AG04450 (cell line): ENCODE measurements around the gene C6orf62. TPM values are rescaled to one million over a fixed set of nuclear protein-coding genes. Genes with fewer than 3 reads are reported as not detected.
"Not testable (repeated sequence)": the region's sequence is repeated elsewhere in the genome, so short reads cannot be mapped to it uniquely, and the experiment has no call there.

ENCODE experiments used
- CTCF ChIA-PET: fragments of 300-600, 350-600 bp; formaldehyde crosslinking; extraction: SDS; loops from one replicate; lab custom pipeline; 2022; ENCODE audit warnings: antibody characterized with exemption, inconsistent platforms; lab: Charles Lee
- POLR2A ChIA-PET: fragments of 350-600 bp; formaldehyde crosslinking; extraction: SDS; loops from one replicate; lab custom pipeline; 2021; ENCODE audit warnings: antibody characterized with exemption, inconsistent platforms; lab: Yijun Ruan, JAX
- DNase-seq: peaks from one replicate; pipeline ENCODE4 v3.0.0-alpha.2; 2011; ENCODE audit warnings: low read depth, low spot score
- H3K27ac ChIP-seq: one replicate; pipeline ENCODE4 v1.5.1; 2012; ENCODE audit warnings: low read depth, low read length, control low read depth
- H3K27me3 ChIP-seq: one replicate; pipeline ENCODE4 v1.6.0; 2012; ENCODE audit warnings: low read length; ENCODE audit not compliant: control insufficient read depth, insufficient read depth
- H3K4me3 ChIP-seq: 2 replicates; pipeline ENCODE4 v1.5.1; 2011; ENCODE audit warnings: mild to moderate bottlenecking, low read depth, low read length, control low read depth
- H3K9me3 ChIP-seq: 2 replicates; pipeline ENCODE4 v1.5.1; 2012; ENCODE audit warnings: low read length; ENCODE audit not compliant: control insufficient read depth, insufficient read depth
- CTCF ChIP-seq: IDR thresholded peaks from 2 replicates; pipeline ENCODE4 v1.5.1; 2011; ENCODE audit warnings: low read depth, low read length, control low read depth, inconsistent platforms
- polyA plus RNA-seq: library from polyadenylated mRNA; depleted of rRNA; stranded (reverse); fragments of >200 nt; gene quantifications from 2 replicates; pipeline ENCODE4 v1.2.3, GENCODE V29; 2011

The C6orf62 gene
- polyA plus RNA-seq, 1 experiment = 111 TPM

GRCh38 chr6:24689964-24690363 is 29.0 kb downstream of the C6orf62 start:
- POLR2A ChIA-PET = no interaction called here
- no peak for DNase-seq
- no peak for TF ChIP-seq CTCF
- Histone ChIP-seq H3K27ac (no peak overlapping the region), H3K27me3 (no peaks in the 10 kb centered on the region), H3K9me3 (no peaks in the 10 kb centered on the region), H3K4me3 (no peak overlapping the region)
- CTCF ChIA-PET = interaction anchor here (1.0 to 2.8 kb wide), 4 partner anchors 23 to 166 kb away, joined by 5 to 15 read pairs (median 10); partner anchors contain the start of genes ACOT13 and TDP2

- Histone ChIP-seq H3K9me3 (no peaks in the 10 kb centered on the region), H3K27ac (no peak overlapping the region), H3K4me3 (no peak overlapping the region), H3K27me3 (no peaks in the 10 kb centered on the region)
- DNase-seq = no peak
- ChIA-PET POLR2A (no interaction called here), CTCF (interaction anchor here (1.4 kb wide), 1 partner anchor 106 kb away, joined by 6 read pairs; no protein-coding TSS in a partner anchor)
- TF ChIP-seq CTCF = no peak
Measured at GRCh38 chr6:24686946-24687345, 32.0 kb downstream of the C6orf62 start.

GRCh38 chr6:24686408-24686807 is 32.5 kb downstream of the C6orf62 start:
- no peak for TF ChIP-seq CTCF
- Histone ChIP-seq H3K27me3 (no peaks in the 10 kb centered on the region), H3K9me3 (no peaks in the 10 kb centered on the region), H3K27ac (no peak overlapping the region), H3K4me3 (no peak overlapping the region)
- POLR2A ChIA-PET = no interaction called here
- CTCF ChIA-PET = interaction anchor here (1.4 kb wide), 1 partner anchor 105 kb away, joined by 6 read pairs; no protein-coding TSS in a partner anchor
- no peak for DNase-seq

GRCh38 chr6:24683297-24684296 is 35.4 kb downstream of the C6orf62 start:
- ChIA-PET CTCF (interaction anchor here (0.6 to 1.2 kb wide), 3 partner anchors 100 to 376 kb away, joined by 3 to 6 read pairs (median 3); no protein-coding TSS in a partner anchor), POLR2A (no interaction called here)
- Histone ChIP-seq H3K27me3 (no peaks in the 10 kb centered on the region), H3K4me3 (no peak overlapping the region), H3K27ac (no peak overlapping the region), H3K9me3 (no peaks in the 10 kb centered on the region)
- TF ChIP-seq CTCF = no peak
- no peak for DNase-seq

- Histone ChIP-seq H3K27ac (no peak overlapping the region), H3K9me3 (no peaks in the 10 kb centered on the region), H3K4me3 (no peak overlapping the region), H3K27me3 (no peaks in the 10 kb centered on the region)
- POLR2A ChIA-PET = no interaction called here
- CTCF ChIA-PET = no interaction called here
- DNase-seq = no peak
- TF ChIP-seq CTCF = no peak
Measured at GRCh38 chr6:24680582-24680981, 38.4 kb downstream of the C6orf62 start.

GRCh38 chr6:24678792-24679352 is 40.1 kb downstream of the C6orf62 start:
- POLR2A ChIA-PET, DNase-seq, H3K27ac ChIP-seq, H3K4me3 ChIP-seq, H3K9me3 ChIP-seq, CTCF ChIA-PET, H3K27me3 ChIP-seq: not testable (repeated sequence)
